ENCODE data around the gene MSRB2. TPM values are rescaled to one million over a fixed set of nuclear protein-coding genes. Genes with fewer than 3 reads are reported as not detected.

The MSRB2 gene
- polyA plus RNA-seq, 1 experiment, result 48.6 TPM

- POLR2A ChIA-PET, result no interaction called here
- Histone ChIP-seq H3K4me3 (ENCODE audit: low read depth, low read length) (no peak overlapping the region), H3K36me3 (ENCODE audit: control insufficient read depth, insufficient read depth, low read length) (no peaks in the 10 kb centered on the region), H3K27me3 (ENCODE audit: control insufficient read depth, insufficient read depth, low read length) (no peaks in the 10 kb centered on the region; the same call in 1 of the 2 replicates)
- no peak for DNase-seq (ENCODE audit: low read depth)
- TF ChIP-seq CTCF (IDR thresholded peaks at IDR 0.05; ENCODE audit: insufficient read depth, low read depth, low read length), result no peak
- CTCF ChIA-PET, result no interaction called here
Observed at GRCh38 chr10:23151071-23151470, 55.7 kb downstream of the MSRB2 start.

- no peaks in the 10 kb centered on the region; the same call in 1 of the 2 replicates for H3K27me3 ChIP-seq (ENCODE audit: control insufficient read depth, insufficient read depth, low read length)
- H3K36me3 ChIP-seq (ENCODE audit: control insufficient read depth, insufficient read depth, low read length), result no peaks in the 10 kb centered on the region
- H3K4me3 ChIP-seq (ENCODE audit: low read depth, low read length), result no peak overlapping the region
- POLR2A ChIA-PET, result no interaction called here
- TF ChIP-seq CTCF (IDR thresholded peaks at IDR 0.05; ENCODE audit: insufficient read depth, low read depth, low read length), result no peak
- CTCF ChIA-PET, result no interaction called here
- DNase-seq (ENCODE audit: low read depth), result no peak
Observed at GRCh38 chr10:23155169-23155568, 59.8 kb downstream of the MSRB2 start.

- Histone ChIP-seq H3K27me3 (ENCODE audit: control insufficient read depth, insufficient read depth, low read length) (peaks cover 2% of the 10 kb centered on the region; the same call in 1 of the 2 replicates), H3K4me3 (ENCODE audit: low read depth, low read length) (no peak overlapping the region), H3K36me3 (ENCODE audit: control insufficient read depth, insufficient read depth, low read length) (no peaks in the 10 kb centered on the region)
- no peak for TF ChIP-seq CTCF (IDR thresholded peaks at IDR 0.05; ENCODE audit: insufficient read depth, low read depth, low read length)
- CTCF ChIA-PET, result interaction anchor here (1.2 to 3.7 kb wide), 6 partner anchors 12 to 554 kb away, joined by 3 to 32 read pairs (median 9); no protein-coding TSS in a partner anchor
- POLR2A ChIA-PET, result no interaction called here
- no peak for DNase-seq (ENCODE audit: low read depth)
Observed at GRCh38 chr10:23156447-23157150, 61.2 kb downstream of the MSRB2 start.

GRCh38 chr10:23157239-23157681 is 61.9 kb downstream of the MSRB2 start:
- POLR2A ChIA-PET, result no interaction called here
- peaks cover 2% of the 10 kb centered on the region; the same call in 1 of the 2 replicates for H3K27me3 ChIP-seq (ENCODE audit: control insufficient read depth, insufficient read depth, low read length)
- CTCF ChIA-PET, result interaction anchor here (0.9 to 3.7 kb wide), 16 partner anchors 11 to 1402 kb away, joined by 3 to 32 read pairs (median 6); no protein-coding TSS in a partner anchor
- no peak for DNase-seq (ENCODE audit: low read depth)
- H3K4me3 ChIP-seq (ENCODE audit: low read depth, low read length), result no peak overlapping the region
- H3K36me3 ChIP-seq (ENCODE audit: control insufficient read depth, insufficient read depth, low read length), result no peaks in the 10 kb centered on the region
- no peak for TF ChIP-seq CTCF (IDR thresholded peaks at IDR 0.05; ENCODE audit: insufficient read depth, low read depth, low read length)

- H3K4me3 ChIP-seq (ENCODE audit: low read depth, low read length), result no peak overlapping the region
- peaks cover 2% of the 10 kb centered on the region; the same call in 1 of the 2 replicates for H3K27me3 ChIP-seq (ENCODE audit: control insufficient read depth, insufficient read depth, low read length)
- ChIA-PET POLR2A (no interaction called here), CTCF (interaction anchor here (0.6 to 3.7 kb wide), 26 partner anchors 11 to 1401 kb away, joined by 3 to 32 read pairs (median 4); no protein-coding TSS in a partner anchor)
- DNase-seq (ENCODE audit: low read depth), result no peak
- H3K36me3 ChIP-seq (ENCODE audit: control insufficient read depth, insufficient read depth, low read length), result no peaks in the 10 kb centered on the region
- no peak for TF ChIP-seq CTCF (IDR thresholded peaks at IDR 0.05; ENCODE audit: insufficient read depth, low read depth, low read length)
Observed at GRCh38 chr10:23157691-23158369, 62.5 kb downstream of the MSRB2 start.

Data from BJ (cell line).